ENCODE data around the gene CUL2.

DNA sequence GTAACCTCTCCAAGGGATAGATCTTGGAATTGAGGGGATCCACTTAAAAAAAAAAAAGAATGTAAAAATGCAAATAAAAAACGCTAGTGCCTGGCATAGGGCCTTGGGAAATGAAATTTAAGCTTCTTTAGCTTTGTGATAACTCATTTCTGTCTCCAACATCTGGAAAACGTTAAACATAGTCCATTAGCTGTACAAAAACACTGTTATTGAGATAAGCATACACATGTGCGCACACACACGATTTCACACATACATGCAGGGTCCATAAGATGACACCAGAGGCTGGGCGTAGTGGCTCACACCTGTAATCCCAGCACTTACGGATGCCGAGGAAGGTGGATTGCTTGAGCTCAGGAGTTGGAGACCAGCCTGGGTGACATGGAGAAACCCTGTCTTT, 13.7 kb upstream of the CUL2 start:
- TF ChIP-seq, protein P1, sequence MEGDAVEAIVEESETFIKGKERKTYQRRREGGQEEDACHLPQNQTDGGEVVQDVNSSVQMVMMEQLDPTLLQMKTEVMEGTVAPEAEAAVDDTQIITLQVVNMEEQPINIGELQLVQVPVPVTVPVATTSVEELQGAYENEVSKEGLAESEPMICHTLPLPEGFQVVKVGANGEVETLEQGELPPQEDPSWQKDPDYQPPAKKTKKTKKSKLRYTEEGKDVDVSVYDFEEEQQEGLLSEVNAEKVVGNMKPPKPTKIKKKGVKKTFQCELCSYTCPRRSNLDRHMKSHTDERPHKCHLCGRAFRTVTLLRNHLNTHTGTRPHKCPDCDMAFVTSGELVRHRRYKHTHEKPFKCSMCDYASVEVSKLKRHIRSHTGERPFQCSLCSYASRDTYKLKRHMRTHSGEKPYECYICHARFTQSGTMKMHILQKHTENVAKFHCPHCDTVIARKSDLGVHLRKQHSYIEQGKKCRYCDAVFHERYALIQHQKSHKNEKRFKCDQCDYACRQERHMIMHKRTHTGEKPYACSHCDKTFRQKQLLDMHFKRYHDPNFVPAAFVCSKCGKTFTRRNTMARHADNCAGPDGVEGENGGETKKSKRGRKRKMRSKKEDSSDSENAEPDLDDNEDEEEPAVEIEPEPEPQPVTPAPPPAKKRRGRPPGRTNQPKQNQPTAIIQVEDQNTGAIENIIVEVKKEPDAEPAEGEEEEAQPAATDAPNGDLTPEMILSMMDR (conservative IDR thresholded peaks at IDR 0.05 in 1 of 2, IDR thresholded peaks at IDR 0.05 in 1 of 2; ENCODE audit: extremely low read depth in 1 of 2, insufficient read depth in 1 of 2, low read depth in 1 of 2, low read length in 2 of 2) = no peak
- no peak for TF ChIP-seq EZH2 (IDR thresholded peaks at IDR 0.05; ENCODE audit: borderline replicate concordance, low read length)

All from mammary epithelial cell (primary cell).